LNCAP (cell line): Measurements from ENCODE around the gene ABHD17A.

Source experiments
- CTCF ChIP-seq: fragments of 450-650 bp; IDR thresholded peaks from 2 replicates; pipeline ENCODE4 v1.5.1; 2017; ENCODE audit warnings: mild to moderate bottlenecking

Gene ABHD17A

GRCh38 chr19:1856698-1857603 is 28.3 kb downstream of the ABHD17A start:
- no peak for TF ChIP-seq CTCF

- TF ChIP-seq CTCF, result no peak
Measured at GRCh38 chr19:1856345-1856697, 29.0 kb downstream of the ABHD17A start.

GRCh38 chr19:1855828-1856255 is 29.5 kb downstream of the ABHD17A start:
- TF ChIP-seq CTCF, result no peak

GRCh38 chr19:1855040-1855827 is 30.1 kb downstream of the ABHD17A start:
- TF ChIP-seq CTCF, result no peak

GRCh38 chr19:1854542-1855039 is 30.7 kb downstream of the ABHD17A start:
- TF ChIP-seq CTCF, result no peak

GRCh38 chr19:1854039-1854541 is 31.2 kb downstream of the ABHD17A start:
- no peak for TF ChIP-seq CTCF

GRCh38 chr19:1853295-1854038 is 31.8 kb downstream of the ABHD17A start:
- peak; percentile 97 for TF ChIP-seq CTCF
